HCT116 (cell line): ENCODE measurements around the gene FAM90A1. TPM values are rescaled to one million over a fixed set of nuclear protein-coding genes. Genes with fewer than 3 reads are reported as not detected.
"Not testable (repeated sequence)": the region's sequence is repeated elsewhere in the genome, so short reads cannot be mapped to it uniquely, and the experiment has no call there.

Source experiments
- ATAC-seq: fragments of 200-7000 bp; cut with Tn5 transposase; 2 replicates; pipeline ENCODE4 v1.9.1; 2020; ENCODE audit warnings: mild to moderate bottlenecking, moderate library complexity
- BruUV-seq: library from RNA; stranded (reverse); fragments of 400-500 nt; replicated peaks from 2 replicates; lab custom pipeline; 2021; lab: Mats Ljungman, UMichigan
- CTCF ChIA-PET: fragments of 300-600 bp; sonication (Branson Sonifier 250); formaldehyde crosslinking; loops from one replicate; lab custom pipeline; 2021; ENCODE audit warnings: antibody characterized with exemption; lab: Charles Lee
- POLR2A ChIA-PET: fragments of 300-600, 350-600 bp; sonication (Branson Sonifier 250); formaldehyde crosslinking; loops from one replicate; lab custom pipeline; 2021; ENCODE audit warnings: antibody characterized with exemption; lab: Charles Lee
- RAD21 ChIA-PET, 2 experiments: fragments of 300-600 bp; sonication (Branson Sonifier 250); formaldehyde crosslinking; loops; one replicate each; lab custom pipeline; 2023; ENCODE audit warnings: low total read pairs in 2 of 2; ENCODE audit not compliant: uncharacterized antibody in 2 of 2, unreplicated experiment in 2 of 2, low non-redundant PET in 1 of 2; lab: Charles Lee
- DNase-seq: peaks from one replicate; pipeline ENCODE4 v3.0.0-alpha.2; 2010; ENCODE audit warnings: low read depth, low spot score
- H2AFZ ChIP-seq: fragments of 200-600 bp; shearing (Covaris generic), sonication (generic); 2 replicates; pipeline ENCODE4 v1.6.1; 2017; ENCODE audit warnings: low read depth, mixed run types, mixed read lengths, antibody characterized with exemption, low read length; ENCODE audit not compliant: poor library complexity, severe bottlenecking
- H3K27ac ChIP-seq: 2 replicates; pipeline ENCODE4 v1.5.1; 2012; ENCODE audit warnings: low read depth, low read length
- H3K27me3 ChIP-seq: fragments of 200-600 bp; sonication (generic); 2 replicates; pipeline ENCODE4 v1.6.1; 2016; ENCODE audit warnings: mixed run types, low read length, mixed read lengths; ENCODE audit not compliant: insufficient read depth
- H3K36me3 ChIP-seq, 2 experiments: fragments of 200-500 bp in 1 of 2; fragments of 200-600 bp in 1 of 2; sonication (Bioruptor generic) in 1 of 2; sonication (generic) in 1 of 2; 2 replicates each; pipeline versions ENCODE4 v1.5.1 to v1.6.1; 2014 to 2016; ENCODE audit warnings: low read length in 2 of 2, inconsistent platforms in 1 of 2, mixed read lengths in 1 of 2, mixed run types in 1 of 2; ENCODE audit not compliant: insufficient read depth in 2 of 2, control insufficient read depth in 1 of 2
- H3K4me1 ChIP-seq, 2 experiments: fragments of 200-600 bp in 1 of 2; sonication (generic) in 1 of 2; 2 replicates each; pipeline versions ENCODE4 v1.5.1 to v1.6.1; 2012 to 2017; ENCODE audit warnings: low read length in 2 of 2, inconsistent platforms in 1 of 2, mild to moderate bottlenecking in 1 of 2, mixed read lengths in 1 of 2, mixed run types in 1 of 2, moderate library complexity in 1 of 2; ENCODE audit not compliant: insufficient read depth in 2 of 2, control insufficient read depth in 1 of 2
- H3K4me2 ChIP-seq: fragments of 200-600 bp; sonication (generic); 2 replicates; pipeline ENCODE4 v1.6.1; 2017; ENCODE audit warnings: mixed run types, low read length, mixed read lengths
- H3K4me3 ChIP-seq, 2 experiments: fragments of 200-600 bp in 1 of 2; sonication (generic) in 1 of 2; replicated peaks in 1 of 2; 2 replicates each; pipeline ENCODE4 v1.5.1; 2011 to 2016; ENCODE audit warnings: low read length in 2 of 2, control low read depth in 1 of 2, low read depth in 1 of 2, mild to moderate bottlenecking in 1 of 2, mixed read lengths in 1 of 2, mixed run types in 1 of 2
- H3K79me2 ChIP-seq: fragments of 200-600 bp; sonication (generic); 2 replicates; pipeline ENCODE4 v1.6.1; 2017; ENCODE audit warnings: mild to moderate bottlenecking, mixed run types, low read length, moderate library complexity, mixed read lengths; ENCODE audit not compliant: insufficient read depth
- H3K9ac ChIP-seq: fragments of 200-600 bp; sonication (generic); 2 replicates; pipeline ENCODE4 v1.6.1; 2016; ENCODE audit warnings: low read length, mixed read lengths
- H3K9me2 ChIP-seq: fragments of 200-600 bp; sonication (generic), shearing (Covaris generic); 2 replicates; pipeline ENCODE4 v1.6.1; 2017; ENCODE audit warnings: mixed run types, mild to moderate bottlenecking, moderate library complexity; ENCODE audit not compliant: insufficient read depth
- H3K9me3 ChIP-seq, 2 experiments: fragments of 200-500 bp in 1 of 2; fragments of 200-600 bp in 1 of 2; sonication (Bioruptor generic) in 1 of 2; sonication (generic) in 1 of 2; 2 replicates each; pipeline ENCODE4 v1.6.1; 2014 to 2017; ENCODE audit warnings: low read length in 2 of 2, mixed read lengths in 2 of 2, inconsistent platforms in 1 of 2, low read depth in 1 of 2, mild to moderate bottlenecking in 1 of 2, mixed run types in 1 of 2, moderate library complexity in 1 of 2; ENCODE audit not compliant: control insufficient read depth in 1 of 2, insufficient read depth in 1 of 2
- H4K20me1 ChIP-seq: fragments of 200-600 bp; sonication (generic), shearing (Covaris generic); 2 replicates; pipeline ENCODE4 v1.6.1; 2017; ENCODE audit warnings: mixed run types, mild to moderate bottlenecking, moderate library complexity; ENCODE audit not compliant: insufficient read depth
- RAD21 ChIP-seq: IDR thresholded peaks from 2 replicates; pipeline ENCODE4 v1.6.1; 2012; ENCODE audit warnings: low read depth, mild to moderate bottlenecking
- intact Hi-C: fragments of 100-400 bp; cut with micrococcal nuclease; formaldehyde crosslinking; loops from 2 replicates; pipeline ENCODE4 v1.10.0; 2022
- total RNA-seq: library from RNA; stranded (reverse); gene quantifications from one replicate; pipeline ENCODE4 v1.2.1, GENCODE V29; 2021; ENCODE audit not compliant: unreplicated experiment
- TF ChIP-seq, protein P1 (sequence below), 3 experiments: fragments of 200-600 bp in 1 of 3; sonication (generic) in 1 of 3; IDR thresholded peaks in 2 of 3; conservative IDR thresholded peaks in 1 of 3; 2 replicates each; pipeline ENCODE4 v1.5.1; 2012 to 2017; ENCODE audit warnings: low read depth in 2 of 3, low read length in 2 of 3, antibody characterized with exemption in 1 of 3, borderline replicate concordance in 1 of 3, control low read depth in 1 of 3, mild to moderate bottlenecking in 1 of 3, mixed read lengths in 1 of 3, mixed run types in 1 of 3, moderate library complexity in 1 of 3; ENCODE audit not compliant: insufficient read depth in 1 of 3

Gene FAM90A1
- total RNA-seq, 1 experiment from 2014 or later = 0.64 TPM

DNA sequence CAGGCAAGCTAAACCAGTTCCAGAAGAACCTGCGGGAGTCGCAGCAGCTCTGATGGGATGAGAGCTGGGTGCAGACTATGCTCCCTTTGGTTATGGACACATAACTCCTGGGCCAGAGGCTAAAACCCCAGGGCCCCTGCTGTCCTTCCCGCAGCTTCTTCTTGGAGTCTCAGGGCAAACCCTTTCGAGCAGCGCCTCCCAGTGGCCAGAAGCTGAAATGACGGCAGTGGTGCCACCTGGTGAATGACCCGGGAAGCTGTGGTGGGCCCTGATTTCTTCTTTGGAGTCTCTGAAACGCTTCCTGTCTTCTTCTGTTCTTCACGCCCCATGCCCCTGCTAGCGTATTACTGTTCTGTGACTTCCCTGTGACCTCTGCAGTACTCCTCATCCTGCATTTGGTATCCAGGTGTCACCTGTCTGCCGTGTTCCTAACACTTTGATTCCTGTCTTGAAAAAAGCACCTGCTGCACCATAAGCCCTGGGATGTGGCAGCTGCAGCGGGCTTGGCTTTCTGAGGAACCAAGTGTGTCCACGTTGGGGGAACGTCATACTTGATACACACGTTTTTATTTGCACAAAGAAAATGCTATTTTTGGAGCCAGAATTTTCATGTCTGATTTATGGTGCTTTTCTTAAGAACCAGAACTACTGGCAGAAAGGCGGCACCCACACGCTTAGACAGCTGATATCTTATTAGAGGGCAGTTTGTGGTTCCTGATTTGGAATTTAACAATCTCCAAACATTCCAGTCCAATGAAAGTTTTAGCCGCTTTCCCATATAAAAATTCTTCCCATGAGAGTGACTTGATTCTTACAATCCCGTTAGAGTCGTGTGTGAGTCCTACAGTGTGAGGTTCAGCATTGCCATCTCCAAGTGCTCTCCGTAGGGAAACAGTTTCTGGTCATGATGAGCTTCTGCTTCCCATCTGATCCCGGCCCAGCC, 4.5 kb upstream of the FAM90A1 start:
- H3K27ac ChIP-seq, BruUV-seq, H3K9ac ChIP-seq, POLR2A ChIA-PET, H4K20me1 ChIP-seq, H3K9me2 ChIP-seq, ATAC-seq, H3K9me3 ChIP-seq, H3K4me3 ChIP-seq, H3K79me2 ChIP-seq, H3K27me3 ChIP-seq, H2AFZ ChIP-seq, H3K36me3 ChIP-seq: not testable (repeated sequence)
- intact Hi-C loops = loop anchor here (1.0 kb wide), 1 partner anchor 124 kb away; no protein-coding TSS in a partner anchor
- H3K4me1 ChIP-seq = peaks cover 0 to 24% of the 10 kb centered on the region in 2 experiments; a peak in 2 of 4 replicates
- 0 out of 2 replicates have a peak overlapping the region, but pooled peaks have one; percentile 4 for H3K4me2 ChIP-seq
- peak; percentile 51 for DNase-seq
- RAD21 ChIA-PET = interaction anchor here in 1 of 2 experiments (1.4 kb wide), 1 partner anchor 123 kb away, joined by 4 read pairs; no protein-coding TSS in a partner anchor
- CTCF ChIA-PET = interaction anchor here (0.6 to 2.0 kb wide), 11 partner anchors 10 to 485 kb away, joined by 3 to 27 read pairs (median 3); partner anchors contain the start of gene CLEC4C
- TF ChIP-seq RAD21 = peak; percentile 69
- TF ChIP-seq, protein P1, sequence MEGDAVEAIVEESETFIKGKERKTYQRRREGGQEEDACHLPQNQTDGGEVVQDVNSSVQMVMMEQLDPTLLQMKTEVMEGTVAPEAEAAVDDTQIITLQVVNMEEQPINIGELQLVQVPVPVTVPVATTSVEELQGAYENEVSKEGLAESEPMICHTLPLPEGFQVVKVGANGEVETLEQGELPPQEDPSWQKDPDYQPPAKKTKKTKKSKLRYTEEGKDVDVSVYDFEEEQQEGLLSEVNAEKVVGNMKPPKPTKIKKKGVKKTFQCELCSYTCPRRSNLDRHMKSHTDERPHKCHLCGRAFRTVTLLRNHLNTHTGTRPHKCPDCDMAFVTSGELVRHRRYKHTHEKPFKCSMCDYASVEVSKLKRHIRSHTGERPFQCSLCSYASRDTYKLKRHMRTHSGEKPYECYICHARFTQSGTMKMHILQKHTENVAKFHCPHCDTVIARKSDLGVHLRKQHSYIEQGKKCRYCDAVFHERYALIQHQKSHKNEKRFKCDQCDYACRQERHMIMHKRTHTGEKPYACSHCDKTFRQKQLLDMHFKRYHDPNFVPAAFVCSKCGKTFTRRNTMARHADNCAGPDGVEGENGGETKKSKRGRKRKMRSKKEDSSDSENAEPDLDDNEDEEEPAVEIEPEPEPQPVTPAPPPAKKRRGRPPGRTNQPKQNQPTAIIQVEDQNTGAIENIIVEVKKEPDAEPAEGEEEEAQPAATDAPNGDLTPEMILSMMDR (IDR thresholded peaks at IDR 0.05 in 2 of 3, conservative IDR thresholded peaks at IDR 0.05 in 1 of 3; ENCODE audit: borderline replicate concordance in 1 of 3, insufficient read depth in 1 of 3, low read depth in 2 of 3, low read length in 2 of 3) = peak; percentile 77 to 99 (median 91)

DNA sequence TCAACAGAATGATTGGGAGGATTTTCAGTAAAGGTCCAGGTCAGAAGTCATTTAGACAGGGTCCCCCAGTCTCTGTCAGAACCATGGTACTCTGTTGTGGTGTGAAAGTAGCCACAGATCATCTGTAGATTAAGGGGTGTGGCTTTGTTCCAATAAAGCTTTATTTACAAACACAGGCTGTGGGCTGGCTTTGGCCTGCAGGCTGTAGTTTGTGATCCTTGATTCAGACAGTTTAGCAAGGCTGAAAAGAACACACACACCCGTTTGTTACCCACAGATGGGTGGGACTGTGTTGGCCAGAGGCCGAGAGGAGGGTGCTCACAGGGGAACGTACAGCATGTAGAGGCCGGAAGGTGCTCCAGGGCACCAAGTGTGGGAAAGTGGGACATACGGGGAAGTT, 3.6 kb upstream of the FAM90A1 start:
- H3K27me3 ChIP-seq, H3K9me2 ChIP-seq, POLR2A ChIA-PET, H3K27ac ChIP-seq, DNase-seq, H3K4me3 ChIP-seq, H3K4me2 ChIP-seq, intact Hi-C loops, H3K9me3 ChIP-seq, H3K79me2 ChIP-seq, H3K36me3 ChIP-seq, H3K9ac ChIP-seq, BruUV-seq, ATAC-seq, H2AFZ ChIP-seq, H4K20me1 ChIP-seq: not testable (repeated sequence)
- H3K4me1 ChIP-seq = peaks cover 0 to 18% of the 10 kb centered on the region in 2 experiments; a peak in 2 of 4 replicates
- CTCF ChIA-PET = interaction anchor here (0.9 to 2.0 kb wide), 9 partner anchors 11 to 298 kb away, joined by 3 to 27 read pairs (median 4); no protein-coding TSS in a partner anchor
- RAD21 ChIA-PET = interaction anchor here in 1 of 2 experiments (1.4 kb wide), 1 partner anchor 122 kb away, joined by 4 read pairs; no protein-coding TSS in a partner anchor

DNA sequence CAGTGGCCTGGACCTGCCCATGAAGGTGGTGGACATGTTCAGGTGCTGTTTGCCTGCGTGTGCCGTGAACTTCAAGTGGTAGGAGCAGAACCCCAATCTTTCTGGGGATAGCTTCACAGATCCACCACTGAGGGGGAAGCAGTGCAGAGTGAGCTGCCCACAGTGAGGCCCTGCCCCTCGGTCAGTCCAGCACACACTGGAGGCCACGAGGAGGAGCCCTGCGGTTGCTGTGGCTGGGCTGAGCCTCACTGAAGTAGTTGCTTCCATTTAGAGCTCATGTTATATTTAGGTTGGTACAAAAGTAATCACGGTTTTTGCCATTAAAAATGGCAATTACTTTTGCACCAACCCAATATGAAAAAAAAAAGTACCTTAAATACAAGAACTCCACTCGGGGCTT, 2.1 kb upstream of the FAM90A1 start:
- TSS peak; percentile 30 for BruUV-seq
- CTCF ChIA-PET, RAD21 ChIA-PET: not testable (repeated sequence)

More for the DNA sequence above, 2.1 kb upstream of the FAM90A1 start:
- H3K9me3 ChIP-seq, H3K27ac ChIP-seq, H3K36me3 ChIP-seq, H3K79me2 ChIP-seq, H3K27me3 ChIP-seq, H3K9me2 ChIP-seq, H4K20me1 ChIP-seq, H3K9ac ChIP-seq, intact Hi-C loops, H3K4me2 ChIP-seq, H2AFZ ChIP-seq, ATAC-seq, H3K4me3 ChIP-seq, POLR2A ChIA-PET, DNase-seq: not testable (repeated sequence)
- H3K4me1 ChIP-seq = peaks cover 0 to 12% of the 10 kb centered on the region in 2 experiments; a peak in 1 of 4 replicates
